Hematopoietic multipotent progenitor cell treated with erythropoietin and hydrocortisone succinate and interleukin-3 and kit ligand, for 17 days (in vitro differentiated cells): Measurements from ENCODE around the gene CD300LF.

Experiments used
- DNase-seq: peaks from one replicate; pipeline ENCODE4 v3.0.0-alpha.2; 2015; ENCODE audit warnings: low spot score

The CD300LF gene

DNA sequence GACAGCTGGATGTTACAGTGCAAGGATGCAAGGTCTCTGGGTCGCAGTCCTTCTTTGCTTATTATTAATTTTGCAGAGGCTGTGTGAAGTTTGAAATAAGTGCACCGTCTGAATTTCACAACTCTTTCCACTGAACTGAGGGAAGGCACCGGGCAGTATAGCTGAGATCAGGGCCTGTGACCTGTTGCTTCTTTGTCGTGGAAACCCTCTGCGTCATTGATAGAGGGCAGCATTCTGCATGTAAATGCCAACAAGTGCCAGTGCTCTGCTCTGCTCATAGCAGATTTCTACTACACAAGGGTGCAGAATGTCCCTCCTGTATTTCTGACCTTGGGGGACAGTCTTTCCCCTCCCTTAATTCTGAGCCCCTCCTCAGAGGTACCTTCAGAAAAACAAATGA lies 26.0 kb downstream of the CD300LF start:
- DNase-seq = no peak

DNA sequence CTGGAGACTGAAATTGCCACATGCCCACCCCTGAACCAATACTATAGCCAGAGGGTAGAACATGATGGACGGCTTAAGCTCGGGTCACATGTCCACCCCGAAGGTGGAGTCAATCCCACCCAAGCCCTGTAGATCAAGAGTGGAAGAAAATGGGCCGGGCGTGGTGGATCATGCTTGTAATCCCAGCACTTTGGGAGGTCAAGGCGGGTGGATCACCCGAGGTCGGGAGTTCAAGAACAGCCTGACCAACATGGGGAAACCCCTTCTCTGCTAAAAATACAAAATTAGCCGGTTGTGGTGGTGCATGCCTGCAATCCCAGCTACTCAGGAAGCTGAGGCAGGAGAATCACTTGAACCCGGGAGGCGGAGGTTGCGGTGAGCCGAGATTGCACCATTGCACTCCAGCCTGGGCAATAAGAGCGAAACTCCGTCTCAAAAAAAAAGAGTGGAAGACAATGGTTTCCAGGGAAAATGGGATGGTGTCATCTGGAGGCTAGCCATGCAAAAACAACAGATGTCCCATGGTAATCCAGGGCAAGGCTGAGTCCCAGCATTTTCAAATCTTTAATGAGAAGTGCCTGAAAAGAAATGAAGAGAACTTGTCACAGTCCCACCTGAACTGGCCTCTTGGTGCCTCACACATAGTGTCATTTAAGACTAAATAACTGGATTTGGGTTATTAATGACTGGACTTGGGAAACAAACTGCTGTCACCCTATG lies 30.1 kb downstream of the CD300LF start:
- no peak for DNase-seq

DNA sequence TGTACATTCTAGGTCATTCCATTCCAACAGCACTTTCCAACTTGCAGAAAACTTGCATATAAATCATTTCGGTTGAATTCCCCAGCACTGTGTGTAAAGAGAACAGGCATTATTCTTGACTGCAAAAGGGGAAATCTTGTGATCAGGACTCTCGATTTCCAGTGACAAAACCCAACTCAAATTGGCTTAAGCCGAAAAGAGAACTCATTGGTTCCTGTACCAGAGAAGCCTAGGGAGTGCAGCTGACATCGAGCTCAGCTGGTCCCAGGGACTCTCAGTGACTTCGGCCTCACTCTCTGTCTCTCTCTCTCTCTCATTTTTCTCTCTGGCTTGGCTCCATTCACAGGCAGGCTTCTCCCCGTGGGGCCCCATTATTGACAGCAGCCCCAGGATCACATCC lies 30.7 kb downstream of the CD300LF start:
- DNase-seq = no peak

DNA sequence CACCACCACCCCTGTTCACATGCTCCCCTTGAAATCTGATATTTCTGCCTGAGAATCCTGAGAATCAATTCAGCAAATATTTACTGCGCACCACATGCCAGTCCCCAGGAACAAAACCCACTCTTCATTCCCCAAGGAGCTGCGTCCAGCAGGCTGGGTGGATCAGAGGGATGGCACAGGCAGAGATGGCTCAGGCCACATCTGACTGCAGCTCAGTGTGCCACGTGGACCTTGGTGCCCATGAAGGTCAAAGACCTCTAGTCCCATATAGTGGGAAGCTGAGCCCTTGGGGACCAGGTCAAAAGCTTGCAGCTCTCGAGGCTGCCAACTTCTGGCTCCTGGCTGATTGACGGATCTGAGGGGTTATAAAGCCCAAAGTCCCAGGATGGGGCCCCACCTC lies 31.8 kb downstream of the CD300LF start:
- no peak for DNase-seq

DNA sequence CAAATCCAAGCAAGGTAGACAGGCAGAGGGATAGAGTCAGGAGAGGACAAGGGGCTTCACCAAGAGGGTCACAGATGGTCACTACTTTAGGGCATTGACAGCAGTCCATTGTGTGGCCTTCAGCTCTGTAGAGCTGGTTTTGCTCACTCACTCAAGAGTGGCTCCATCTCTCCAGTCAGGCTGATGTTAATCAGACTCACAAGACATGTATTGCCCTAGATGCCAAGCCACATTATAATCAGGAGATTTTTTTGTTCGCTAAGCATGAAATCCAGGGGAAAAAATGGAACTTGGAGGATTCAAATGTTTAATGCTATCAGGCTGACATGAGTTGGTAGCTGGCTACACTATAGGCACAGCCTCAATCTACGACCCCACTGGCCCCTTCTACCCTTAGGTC lies 32.5 kb downstream of the CD300LF start:
- DNase-seq = no peak

DNA sequence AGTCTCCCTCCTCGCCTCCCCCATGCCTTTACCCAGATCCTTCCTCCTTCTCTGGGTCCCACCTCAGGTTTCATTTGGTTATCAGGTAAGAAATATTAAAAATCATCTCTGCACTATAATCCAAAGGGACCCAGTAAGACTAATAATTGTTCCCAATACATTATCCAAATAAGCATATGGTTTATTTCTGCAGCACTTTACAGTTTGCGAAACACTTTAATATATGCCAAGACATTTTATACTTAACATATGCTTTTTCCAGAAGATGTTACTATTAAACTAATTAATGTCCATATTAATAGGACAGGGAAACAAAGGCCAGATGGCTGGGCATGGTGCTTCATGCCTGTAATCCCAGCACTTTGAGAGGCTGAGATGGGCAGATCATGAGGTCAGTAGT lies 33.3 kb downstream of the CD300LF start:
- no peak for DNase-seq

DNA sequence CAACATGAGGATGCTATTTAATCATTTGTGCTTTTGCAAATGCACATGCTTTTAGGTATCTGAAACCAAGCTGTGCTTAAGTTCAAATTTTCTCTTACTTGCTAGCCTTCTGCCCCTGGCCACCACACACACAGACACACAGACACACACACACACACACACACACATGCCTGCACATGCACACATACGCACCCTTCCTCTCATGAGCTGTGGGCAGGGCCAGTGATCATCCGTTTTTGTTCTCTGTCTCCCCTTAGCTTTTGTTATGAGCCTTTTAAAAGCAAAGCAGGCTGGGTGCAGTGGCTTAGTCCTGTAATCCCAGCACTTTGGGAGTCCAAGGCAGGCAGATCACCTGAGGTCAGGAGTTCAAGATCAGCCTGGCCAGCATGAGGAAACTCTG lies 34.2 kb downstream of the CD300LF start:
- no peak for DNase-seq

DNA sequence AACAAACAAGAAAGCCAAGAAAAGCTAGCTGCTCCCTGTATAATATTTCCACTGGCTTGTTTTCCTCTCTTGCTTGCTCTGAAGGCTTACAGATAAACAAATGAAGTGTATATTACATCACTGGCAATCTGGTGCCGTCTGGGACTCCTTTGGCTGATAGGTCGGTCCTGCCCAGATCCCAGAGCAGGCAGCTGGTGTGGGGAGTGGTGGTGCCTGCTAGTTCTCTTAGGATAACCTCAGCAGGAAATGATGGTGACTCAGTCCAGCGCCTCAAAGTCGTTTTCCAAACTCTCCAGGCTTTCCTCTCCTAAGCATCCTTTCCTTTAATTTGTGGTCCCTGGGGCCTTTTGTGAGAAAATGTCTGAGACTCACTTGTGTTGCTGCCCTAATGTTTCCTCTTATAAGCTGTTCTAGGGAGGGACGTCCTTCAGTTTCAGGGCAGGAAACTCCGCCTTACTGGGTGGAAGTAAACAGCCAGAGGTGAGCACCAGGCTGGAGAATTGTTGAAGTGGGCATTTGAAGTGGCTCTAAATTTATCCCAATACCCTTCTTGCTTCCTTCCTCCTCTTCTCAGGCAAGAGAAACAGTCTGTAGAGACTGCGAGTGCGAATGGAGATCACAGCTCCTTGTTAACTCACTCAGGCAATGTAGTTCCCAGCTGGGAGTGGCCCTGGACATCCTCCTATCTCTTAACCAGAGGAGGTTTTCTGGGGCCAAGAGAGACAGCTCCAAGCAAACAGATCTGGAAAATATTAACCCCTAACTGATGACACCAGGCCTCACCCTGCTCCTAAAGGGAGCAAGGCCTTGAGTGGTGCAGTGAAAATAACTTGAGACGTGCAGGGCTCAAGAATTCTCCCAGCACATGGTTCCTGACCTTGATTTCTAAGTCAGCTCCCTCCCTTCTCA lies 34.9 kb downstream of the CD300LF start:
- DNase-seq = no peak

DNA sequence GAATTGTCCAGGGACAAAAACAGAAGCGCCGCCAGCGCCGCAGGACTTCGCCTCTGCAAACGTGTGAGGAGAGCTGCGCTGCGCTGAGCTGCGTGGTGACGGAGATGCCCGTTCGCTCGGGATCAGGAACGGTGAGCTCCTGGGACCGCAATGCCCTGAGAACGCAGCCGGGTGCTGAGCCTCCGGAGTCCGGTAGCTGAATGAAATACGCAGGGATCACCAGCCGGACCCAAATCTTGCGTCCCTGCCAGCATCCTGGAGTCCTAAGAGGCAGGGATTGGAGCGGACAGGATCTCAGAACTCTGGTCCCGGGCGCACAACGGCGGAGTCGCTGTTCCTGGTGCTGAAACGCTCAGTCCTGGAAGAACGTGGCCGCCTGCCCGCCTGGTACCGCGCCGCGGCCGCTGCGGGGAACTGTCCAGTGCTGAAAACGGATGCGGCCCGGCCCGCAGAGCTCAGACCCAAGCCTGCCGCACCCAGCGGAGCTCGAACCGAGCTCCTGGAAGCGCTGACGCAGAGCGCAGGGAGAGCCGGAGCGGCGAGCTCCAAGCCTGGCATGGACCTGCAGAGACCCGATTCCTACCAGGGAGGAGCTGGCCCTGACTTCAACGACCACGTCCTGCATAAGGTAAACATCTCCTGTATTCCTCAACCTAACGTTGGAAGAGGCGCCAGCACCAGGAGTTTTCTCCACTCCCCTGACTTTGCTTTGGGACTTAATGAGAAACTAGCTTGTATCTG lies 41.5 kb downstream of the CD300LF start:
- DNase-seq = no peak

DNA sequence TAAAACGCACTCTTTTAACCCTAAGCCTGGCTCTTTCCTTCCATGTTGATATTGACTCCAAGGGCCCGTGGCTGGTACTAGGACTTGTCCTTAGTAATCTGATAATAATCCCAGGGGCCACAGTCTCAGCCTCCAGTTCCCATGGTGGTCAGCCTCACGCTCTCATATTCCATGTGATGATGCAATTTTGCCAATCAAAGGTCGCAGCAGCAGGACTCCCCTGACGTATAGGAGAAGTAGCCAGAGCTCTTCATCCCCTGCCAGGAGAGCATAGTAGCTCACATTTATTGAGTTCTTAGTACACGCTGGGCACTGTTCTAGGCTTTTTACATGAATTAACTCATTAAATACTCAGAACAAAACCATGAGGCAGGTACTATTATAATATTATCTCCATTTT lies 42.4 kb downstream of the CD300LF start:
- no peak for DNase-seq

DNA sequence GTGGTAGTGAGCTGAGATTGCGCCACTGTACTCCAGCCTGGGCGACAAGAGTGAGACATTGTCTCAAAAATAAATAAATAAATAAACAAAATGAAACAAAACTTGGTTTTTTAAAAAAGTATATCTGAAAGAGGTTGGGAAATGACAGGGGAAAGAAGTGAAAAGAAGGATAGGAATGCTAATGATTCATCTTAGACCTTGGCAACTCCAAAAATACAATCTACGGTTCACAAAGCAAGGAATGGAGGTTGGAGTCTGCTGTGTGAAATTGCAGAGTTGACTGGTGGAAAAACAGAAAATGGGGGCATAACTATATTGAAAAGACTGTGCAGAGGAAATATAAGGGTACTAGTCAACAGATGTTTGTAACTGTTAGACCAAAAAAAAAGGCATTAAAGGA lies 49.2 kb downstream of the CD300LF start:
- DNase-seq = no peak

DNA sequence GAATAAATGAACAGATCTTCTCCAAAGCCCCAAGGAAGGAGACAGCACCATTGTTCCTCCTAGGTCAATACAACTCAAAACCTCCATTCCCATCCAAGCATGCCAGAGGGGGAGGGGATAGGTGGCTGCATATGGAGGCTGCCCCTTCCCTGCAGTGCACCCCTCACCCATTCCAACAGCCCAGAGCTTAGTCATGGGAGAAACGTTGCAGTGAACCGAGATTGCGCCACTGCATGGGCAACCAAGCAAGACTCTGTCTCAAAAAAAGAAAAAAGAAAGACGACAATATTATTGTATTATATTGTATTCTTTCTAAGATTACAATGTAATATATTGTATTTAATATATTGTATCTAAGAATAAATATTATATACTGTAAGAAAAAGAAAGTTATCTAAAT lies 52.8 kb downstream of the CD300LF start:
- DNase-seq = no peak

DNA sequence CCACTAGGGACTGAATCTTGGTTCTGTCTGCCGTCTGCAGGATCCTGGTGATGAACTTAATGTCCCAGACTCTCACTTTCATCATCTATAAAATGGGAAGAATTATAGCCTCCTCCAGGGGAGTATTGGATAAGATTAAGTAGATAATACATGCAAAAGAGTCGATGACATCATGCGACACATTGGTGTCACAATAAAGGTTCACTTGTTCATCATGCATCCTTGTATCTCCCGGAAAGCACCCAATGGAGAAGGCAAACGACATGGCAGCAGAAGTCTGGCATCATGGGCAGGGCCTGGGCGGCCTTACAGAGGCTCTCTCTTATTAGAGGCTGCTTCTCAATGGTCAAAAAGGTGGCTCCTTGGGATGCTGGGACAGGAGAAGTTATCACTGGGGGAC lies 54.1 kb downstream of the CD300LF start:
- no peak for DNase-seq

DNA sequence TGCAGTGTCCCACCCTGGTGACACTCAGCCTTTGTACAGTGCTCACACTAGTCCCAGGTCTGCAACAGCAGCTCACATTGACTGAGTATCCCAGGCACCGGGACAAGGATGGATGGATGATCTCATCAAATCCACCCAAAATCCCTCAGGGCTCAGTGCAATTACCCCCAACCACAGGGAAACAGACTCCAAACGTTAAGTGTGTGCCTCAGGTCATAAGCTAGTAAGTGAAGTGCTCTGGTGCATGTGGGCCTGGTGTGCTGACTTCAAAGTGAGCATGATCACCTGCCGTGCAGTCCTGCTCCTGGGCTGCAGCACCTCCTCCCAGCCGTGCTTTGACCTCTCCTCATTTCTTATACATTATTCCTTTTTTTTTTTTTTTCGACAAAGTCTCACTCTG lies 58.0 kb downstream of the CD300LF start:
- no peak for DNase-seq

DNA sequence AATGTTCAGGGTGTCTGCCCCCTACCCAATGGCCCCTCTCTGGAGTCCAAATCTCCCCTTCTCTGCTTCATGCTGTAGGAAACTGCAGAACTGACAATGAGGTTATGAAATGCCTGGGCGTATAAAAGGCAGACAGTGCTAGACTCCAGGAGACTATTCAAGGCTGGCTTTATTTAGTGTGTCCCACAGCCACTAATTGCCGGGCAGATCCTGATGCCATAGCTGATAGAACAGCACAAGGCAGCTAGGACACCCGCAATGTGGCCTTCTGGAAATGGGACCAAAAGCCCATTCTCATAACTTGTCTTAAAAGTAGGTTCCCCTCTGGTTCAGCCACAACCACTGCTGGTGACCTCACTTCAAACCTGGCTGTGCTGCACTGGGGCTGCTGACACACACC lies 60.7 kb downstream of the CD300LF start:
- no peak for DNase-seq

DNA sequence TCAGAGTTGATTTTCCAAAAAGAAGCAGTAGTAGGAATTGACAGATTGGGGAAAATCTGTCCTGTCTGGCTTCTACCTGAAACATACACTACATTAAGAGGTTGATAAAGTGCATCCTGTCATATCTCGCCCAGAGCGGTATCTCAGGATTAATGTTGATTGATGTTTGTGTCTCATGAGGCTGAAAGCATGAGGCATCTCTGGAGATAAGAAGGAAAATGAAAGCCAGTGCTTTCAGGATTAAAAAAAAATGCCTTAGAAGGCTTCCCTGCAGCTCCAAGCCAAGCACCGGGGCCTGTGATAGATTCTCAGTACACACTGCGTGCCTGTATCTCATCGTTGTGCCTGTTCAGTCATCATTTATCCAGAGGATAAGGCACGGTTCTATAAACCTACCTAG lies 62.8 kb downstream of the CD300LF start:
- no peak for DNase-seq

DNA sequence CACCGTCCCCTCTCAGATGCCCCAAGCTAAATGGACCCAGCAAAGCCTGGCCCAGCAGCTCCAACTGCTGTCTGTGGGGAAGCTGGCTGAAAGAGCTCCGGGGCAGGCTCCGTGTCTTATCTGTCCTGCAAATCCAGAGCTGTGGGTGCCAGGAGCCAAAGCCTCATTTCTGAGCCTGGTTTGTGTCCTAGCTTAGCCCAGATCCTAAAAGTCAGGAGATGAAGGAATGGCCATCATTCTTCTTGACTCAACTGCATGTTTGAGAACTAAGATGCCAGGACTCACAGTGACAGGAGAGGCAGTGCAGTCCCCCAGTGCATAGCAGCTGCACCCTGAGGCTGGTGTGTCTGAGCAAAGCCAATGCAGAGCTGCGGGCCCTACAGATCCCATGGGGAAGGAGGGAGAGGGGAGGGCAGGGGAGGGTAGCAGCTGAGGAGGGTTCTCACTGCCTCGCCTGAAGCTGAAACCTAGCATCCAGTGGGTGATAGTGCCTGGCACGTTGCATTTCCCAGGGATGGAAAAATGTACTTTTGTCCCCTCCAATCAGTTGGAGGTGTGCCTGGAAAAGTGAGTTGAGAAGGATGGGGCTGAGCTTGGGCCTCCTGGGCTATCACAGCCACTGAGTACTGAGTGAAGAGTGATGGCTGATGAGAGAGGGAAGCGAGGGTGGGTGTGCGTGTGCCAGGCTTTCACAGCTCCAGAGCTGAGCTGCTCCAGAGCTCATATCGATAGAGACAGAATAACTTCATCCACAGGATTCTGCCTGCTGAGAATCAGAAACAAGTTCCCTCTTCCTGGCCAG lies 64.7 kb downstream of the CD300LF start:
- no peak for DNase-seq

DNA sequence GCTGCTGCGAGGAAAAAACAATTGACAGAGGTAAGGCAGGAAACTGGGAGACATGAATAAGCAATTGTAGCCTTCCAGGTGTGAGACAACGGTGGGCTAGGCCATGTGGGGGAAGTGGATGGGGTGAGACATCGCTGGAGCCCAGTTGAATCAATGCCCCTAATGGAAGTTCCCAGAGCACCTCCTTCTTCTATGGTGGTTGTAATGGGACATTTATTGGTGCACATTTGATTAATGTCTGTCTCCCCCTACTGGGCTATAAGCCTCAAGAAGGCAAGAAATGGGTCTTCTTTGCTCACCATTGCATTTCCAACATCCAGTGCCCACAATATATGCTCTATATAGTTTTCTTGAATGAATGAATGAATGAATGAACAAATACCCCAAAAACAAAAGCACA lies 66.5 kb downstream of the CD300LF start:
- DNase-seq = no peak

DNA sequence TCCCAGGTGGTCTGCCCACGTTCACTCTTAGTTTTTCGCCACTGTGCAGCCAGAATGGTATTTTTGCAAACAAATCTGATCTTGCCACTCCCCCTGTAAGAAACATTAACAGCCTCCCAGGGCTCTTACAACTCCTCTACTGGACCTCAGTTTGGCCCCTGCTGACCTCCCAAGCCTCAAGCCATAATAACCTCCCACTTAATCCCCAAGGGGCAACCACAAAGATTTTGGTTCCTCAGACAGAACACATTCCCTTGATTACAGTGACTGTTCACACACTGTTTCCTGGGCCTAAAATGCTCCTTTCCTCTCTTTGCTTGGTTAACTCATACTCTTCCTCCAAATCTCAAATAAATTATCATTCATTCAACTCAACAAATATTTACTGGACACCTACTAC lies 67.7 kb downstream of the CD300LF start:
- DNase-seq = no peak

DNA sequence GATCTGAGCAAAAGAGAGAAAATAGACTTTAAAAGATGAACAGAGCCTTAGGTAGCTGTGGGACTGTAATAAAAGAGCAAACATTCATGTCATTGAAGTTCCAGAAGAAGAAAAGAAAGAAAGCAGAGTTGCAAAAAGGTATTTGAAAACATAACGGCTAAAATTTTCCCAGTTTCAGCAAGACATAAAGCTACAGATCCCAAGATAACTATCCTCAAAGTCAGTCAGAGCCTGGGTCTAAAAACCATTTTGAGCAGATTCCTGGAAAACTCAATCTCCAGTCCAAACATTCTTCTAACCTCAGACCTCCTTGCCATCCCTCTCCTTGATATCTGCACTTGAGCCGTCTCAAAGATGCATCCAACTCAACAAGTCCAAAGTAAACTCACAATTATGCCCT lies 68.3 kb downstream of the CD300LF start:
- no peak for DNase-seq
